Caco-2 (cell line): ENCODE data around the gene TRAF7. TPM values are rescaled to one million over a fixed set of nuclear protein-coding genes. Genes with fewer than 3 reads are reported as not detected.

Experiments used
- BruUV-seq: library from RNA; stranded (reverse); fragments of 400-500 nt; replicated peaks from 2 replicates; lab custom pipeline; 2021; lab: Mats Ljungman, UMichigan
- CTCF ChIA-PET: fragments of 300-600 bp; sonication (Branson Sonifier 250); formaldehyde crosslinking; loops from one replicate; lab custom pipeline; 2022; ENCODE audit warnings: antibody characterized with exemption; lab: Charles Lee
- POLR2A ChIA-PET: fragments of 300-600 bp; sonication (Branson Sonifier 250); formaldehyde crosslinking; loops from one replicate; lab custom pipeline; 2022; ENCODE audit warnings: antibody characterized with exemption; lab: Charles Lee
- DNase-seq, 2 experiments: peaks; one replicate each; pipeline versions ENCODE4 v3.0.0 to v3.0.0-alpha.2; 2020 to 2022
- H3K27me3 ChIP-seq: replicated peaks from 2 replicates; pipeline ENCODE4 v1.6.0; 2011; ENCODE audit warnings: low read length; ENCODE audit not compliant: control insufficient read depth, insufficient read depth
- H3K36me3 ChIP-seq: 2 replicates; pipeline ENCODE4 v1.5.1; 2011; ENCODE audit warnings: low read length; ENCODE audit not compliant: control insufficient read depth, insufficient read depth
- H3K4me1 ChIP-seq: fragments of 250-450 bp; sonication (Bioruptor Pico); 2 replicates; pipeline ENCODE4 v1.5.1; 2020; ENCODE audit warnings: mild to moderate bottlenecking
- H3K4me3 ChIP-seq: 2 replicates; pipeline ENCODE4 v1.5.1; 2011; ENCODE audit warnings: low read depth, mild to moderate bottlenecking, control low read depth, low read length
- H3K9me3 ChIP-seq: fragments of 250-450 bp; sonication (Bioruptor Pico); 2 replicates; pipeline ENCODE4 v1.5.1; 2020; ENCODE audit warnings: mild to moderate bottlenecking, moderate library complexity
- H3K27ac Mint-ChIP-seq: one replicate; pipeline ENCODE4 v1.8.0; 2022; ENCODE audit warnings: mixed read lengths; ENCODE audit not compliant: unreplicated experiment
- H3K27me3 Mint-ChIP-seq: one replicate; pipeline ENCODE4 v1.8.0; 2022; ENCODE audit warnings: mixed read lengths; ENCODE audit not compliant: insufficient read depth, unreplicated experiment
- H3K36me3 Mint-ChIP-seq: one replicate; pipeline ENCODE4 v1.8.0; 2022; ENCODE audit warnings: mild to moderate bottlenecking, mixed read lengths; ENCODE audit not compliant: insufficient read depth, unreplicated experiment
- H3K4me1 Mint-ChIP-seq: one replicate; pipeline ENCODE4 v1.8.0; 2022; ENCODE audit warnings: low read depth, mixed read lengths; ENCODE audit not compliant: unreplicated experiment
- H3K4me3 Mint-ChIP-seq: one replicate; pipeline ENCODE4 v1.8.0; 2022; ENCODE audit warnings: mild to moderate bottlenecking, moderate library complexity, mixed read lengths; ENCODE audit not compliant: unreplicated experiment
- H3K9me3 Mint-ChIP-seq: one replicate; pipeline ENCODE4 v1.8.0; 2022; ENCODE audit warnings: mixed read lengths; ENCODE audit not compliant: unreplicated experiment
- CTCF ChIP-seq, 2 experiments: fragments of 200-600 bp in 1 of 2; IDR thresholded peaks; 1 replicate in 1 of 2; 2 replicates in 1 of 2; pipeline versions ENCODE4 v1.5.1 to v1.8.0; 2011 to 2022; ENCODE audit warnings: antibody characterized with exemption in 1 of 2, control low read depth in 1 of 2, inconsistent platforms in 1 of 2, low read depth in 1 of 2, low read length in 1 of 2, mild to moderate bottlenecking in 1 of 2, moderate library complexity in 1 of 2; ENCODE audit not compliant: insufficient read depth in 1 of 2, severe bottlenecking in 1 of 2, unreplicated experiment in 1 of 2
- intact Hi-C: fragments of 100-400 bp; cut with micrococcal nuclease; formaldehyde crosslinking; loops from one replicate; pipeline ENCODE4 v1.10.0; 2022; ENCODE audit not compliant: unreplicated experiment
- total RNA-seq: library from RNA; stranded (reverse); gene quantifications from 2 replicates; pipeline ENCODE4 v1.2.3, GENCODE V29; 2022

TRAF7 gene
- total RNA-seq, 1 experiment from 2014 or later, result 66.3 TPM

- H3K9me3 ChIP-seq, result no peaks in the 10 kb centered on the region
- H3K4me1 ChIP-seq, result peaks cover 9% of the 10 kb centered on the region
- no peak for TF ChIP-seq CTCF (IDR thresholded peaks at IDR 0.05; ENCODE audit: insufficient read depth in 1 of 2, low read depth in 1 of 2, low read length in 1 of 2, severe bottlenecking in 1 of 2, unreplicated experiment in 1 of 2)
- intact Hi-C loops, result no loop called here
- ChIA-PET CTCF (interaction anchor here (0.5 kb wide), 1 partner anchor 361 kb away, joined by 10 read pairs; no protein-coding TSS in a partner anchor), POLR2A (no interaction called here)
- Mint-ChIP-seq H3K4me3 (no peak overlapping the region), H3K27me3 (no peaks in the 10 kb centered on the region), H3K36me3 (no peaks in the 10 kb centered on the region), H3K27ac (no peak overlapping the region), H3K9me3 (no peaks in the 10 kb centered on the region), H3K4me1 (no peaks in the 10 kb centered on the region)
- no peaks in the 10 kb centered on the region; the same call in 1 of the 2 replicates for H3K36me3 ChIP-seq
- no peaks in the 10 kb centered on the region for H3K27me3 ChIP-seq
- no peak overlapping the region for H3K4me3 ChIP-seq
- no peak for DNase-seq
- BruUV-seq, result no TSS peak
Measured at GRCh38 chr16:2190659-2191445, 35.3 kb downstream of the TRAF7 start.

GRCh38 chr16:2191446-2191706 is 35.8 kb downstream of the TRAF7 start:
- H3K9me3 Mint-ChIP-seq, result no peaks in the 10 kb centered on the region
- H3K4me1 ChIP-seq, result peaks cover 9% of the 10 kb centered on the region
- POLR2A ChIA-PET, result no interaction called here
- H3K4me3 Mint-ChIP-seq, result no peak overlapping the region
- no peaks in the 10 kb centered on the region; the same call in 1 of the 2 replicates for H3K36me3 ChIP-seq
- no peak for DNase-seq
- BruUV-seq, result no TSS peak
- H3K27me3 Mint-ChIP-seq, result no peaks in the 10 kb centered on the region
- no peaks in the 10 kb centered on the region for H3K36me3 Mint-ChIP-seq
- TF ChIP-seq CTCF (IDR thresholded peaks at IDR 0.05; ENCODE audit: insufficient read depth in 1 of 2, low read depth in 1 of 2, low read length in 1 of 2, severe bottlenecking in 1 of 2, unreplicated experiment in 1 of 2), result no peak
- intact Hi-C loops, result no loop called here
- H3K27ac Mint-ChIP-seq, result no peak overlapping the region
- no peaks in the 10 kb centered on the region for H3K9me3 ChIP-seq
- CTCF ChIA-PET, result no interaction called here
- no peak overlapping the region for H3K4me3 ChIP-seq
- H3K4me1 Mint-ChIP-seq, result no peaks in the 10 kb centered on the region
- H3K27me3 ChIP-seq, result no peaks in the 10 kb centered on the region

- intact Hi-C loops, result loop anchor here (2.0 kb wide), 2 partner anchors 59 to 307 kb away; no protein-coding TSS in a partner anchor
Measured at GRCh38 chr16:2194166-2194834, 38.7 kb downstream of the TRAF7 start.

More at GRCh38 chr16:2194166-2194834, 38.7 kb downstream of the TRAF7 start:
- peaks cover 9% of the 10 kb centered on the region for H3K4me1 ChIP-seq
- H3K36me3 ChIP-seq, result no peaks in the 10 kb centered on the region; the same call in 1 of the 2 replicates
- POLR2A ChIA-PET, result interaction anchor here (0.5 to 1.5 kb wide), 4 partner anchors 39 to 253 kb away, joined by 3 to 12 read pairs (median 8); partner anchors contain the start of genes ECI1 and TRAF7
- H3K4me3 ChIP-seq, result no peak overlapping the region
- no peak for DNase-seq
- no peak for TF ChIP-seq CTCF (IDR thresholded peaks at IDR 0.05; ENCODE audit: insufficient read depth in 1 of 2, low read depth in 1 of 2, low read length in 1 of 2, severe bottlenecking in 1 of 2, unreplicated experiment in 1 of 2)
- H3K9me3 Mint-ChIP-seq, result no peaks in the 10 kb centered on the region
- H3K4me1 Mint-ChIP-seq, result no peaks in the 10 kb centered on the region
- H3K27me3 Mint-ChIP-seq, result no peaks in the 10 kb centered on the region
- no peaks in the 10 kb centered on the region for H3K36me3 Mint-ChIP-seq
- CTCF ChIA-PET, result interaction anchor here (0.9 to 3.8 kb wide), 8 partner anchors 16 to 307 kb away, joined by 3 to 29 read pairs (median 6); partner anchors contain the start of genes BRICD5, ECI1 and PGP
- no TSS peak for BruUV-seq
- no peak overlapping the region for H3K27ac Mint-ChIP-seq
- H3K4me3 Mint-ChIP-seq, result no peak overlapping the region
- H3K9me3 ChIP-seq, result no peaks in the 10 kb centered on the region
- H3K27me3 ChIP-seq, result no peaks in the 10 kb centered on the region
